Ishikawa (cell line): ENCODE measurements around the gene SLC35A2.

Experiments used
- CEBPB ChIP-seq: IDR thresholded peaks from 2 replicates; pipeline ENCODE4 v1.6.1; 2012
- CREB1 ChIP-seq: IDR thresholded peaks from 2 replicates; pipeline ENCODE4 v1.6.1; 2012; ENCODE audit warnings: low read depth
- EGR1 ChIP-seq: IDR thresholded peaks from 2 replicates; pipeline ENCODE4 v1.6.1; 2012
- EP300 ChIP-seq: IDR thresholded peaks from 2 replicates; pipeline ENCODE4 v1.6.1; 2012; ENCODE audit warnings: borderline replicate concordance
- FOXM1 ChIP-seq: IDR thresholded peaks from 2 replicates; pipeline ENCODE4 v1.6.1; 2012; ENCODE audit warnings: low read depth, borderline replicate concordance
- NFIC ChIP-seq: IDR thresholded peaks from 2 replicates; pipeline ENCODE4 v1.6.1; 2012
- RAD21 ChIP-seq: IDR thresholded peaks from 2 replicates; pipeline ENCODE4 v1.6.1; 2012; ENCODE audit warnings: low read depth
- TAF1 ChIP-seq: IDR thresholded peaks from 2 replicates; pipeline ENCODE4 v1.6.1; 2012; ENCODE audit warnings: low read depth, mild to moderate bottlenecking
- TCF12 ChIP-seq: IDR thresholded peaks from 2 replicates; pipeline ENCODE4 v1.6.1; 2012; ENCODE audit warnings: low read depth
- TEAD4 ChIP-seq: IDR thresholded peaks from 2 replicates; pipeline ENCODE4 v1.6.1; 2012
- YY1 ChIP-seq: IDR thresholded peaks from 2 replicates; pipeline ENCODE4 v1.6.1; 2012; ENCODE audit warnings: low read depth
- ZBTB7A ChIP-seq: IDR thresholded peaks from 2 replicates; pipeline ENCODE4 v1.6.1; 2012; ENCODE audit warnings: low read depth
- TF ChIP-seq, protein P1 (sequence below): IDR thresholded peaks from 2 replicates; pipeline ENCODE4 v1.6.1; 2012
- TF ChIP-seq, protein P2 (sequence below): IDR thresholded peaks from 2 replicates; pipeline ENCODE4 v1.6.1; 2012; ENCODE audit warnings: low read depth, mild to moderate bottlenecking
- TF ChIP-seq, protein P3 (sequence below): IDR thresholded peaks from 2 replicates; pipeline ENCODE4 v1.6.1; 2012

Gene SLC35A2

DNA sequence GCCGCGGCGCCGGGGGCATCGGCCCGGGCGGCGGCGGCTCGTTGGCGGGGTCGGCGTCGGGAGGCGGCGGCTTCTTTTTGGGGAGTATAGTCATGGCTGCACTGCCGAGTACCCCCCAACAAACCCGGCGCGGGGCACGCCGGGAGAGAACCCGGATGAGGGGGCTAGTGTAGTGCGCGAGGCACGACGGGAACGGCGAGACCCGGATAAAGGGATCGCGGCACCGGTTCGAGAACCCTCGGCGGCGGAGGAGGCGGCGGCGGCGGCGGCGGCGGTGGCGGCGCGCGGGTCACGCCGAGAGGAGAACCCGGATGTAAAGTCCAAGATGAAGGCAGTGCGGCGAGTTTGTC, 46.0 kb upstream of the SLC35A2 start, which contains the start of gene OTUD5:
Gene OTUD5, minus strand, starts transcription at position 131 of the 350 bp plus-strand sequence. Its CDS starts 37 bp downstream, at position 94.
- TF ChIP-seq TEAD4 (no peak), RAD21 (no peak), YY1 (peak; percentile 48; the same call in 1 of the 2 replicates), EGR1 (no peak)
- TF ChIP-seq, protein P1, sequence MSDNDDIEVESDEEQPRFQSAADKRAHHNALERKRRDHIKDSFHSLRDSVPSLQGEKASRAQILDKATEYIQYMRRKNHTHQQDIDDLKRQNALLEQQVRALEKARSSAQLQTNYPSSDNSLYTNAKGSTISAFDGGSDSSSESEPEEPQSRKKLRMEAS: no peak
- TF ChIP-seq, protein P2, sequence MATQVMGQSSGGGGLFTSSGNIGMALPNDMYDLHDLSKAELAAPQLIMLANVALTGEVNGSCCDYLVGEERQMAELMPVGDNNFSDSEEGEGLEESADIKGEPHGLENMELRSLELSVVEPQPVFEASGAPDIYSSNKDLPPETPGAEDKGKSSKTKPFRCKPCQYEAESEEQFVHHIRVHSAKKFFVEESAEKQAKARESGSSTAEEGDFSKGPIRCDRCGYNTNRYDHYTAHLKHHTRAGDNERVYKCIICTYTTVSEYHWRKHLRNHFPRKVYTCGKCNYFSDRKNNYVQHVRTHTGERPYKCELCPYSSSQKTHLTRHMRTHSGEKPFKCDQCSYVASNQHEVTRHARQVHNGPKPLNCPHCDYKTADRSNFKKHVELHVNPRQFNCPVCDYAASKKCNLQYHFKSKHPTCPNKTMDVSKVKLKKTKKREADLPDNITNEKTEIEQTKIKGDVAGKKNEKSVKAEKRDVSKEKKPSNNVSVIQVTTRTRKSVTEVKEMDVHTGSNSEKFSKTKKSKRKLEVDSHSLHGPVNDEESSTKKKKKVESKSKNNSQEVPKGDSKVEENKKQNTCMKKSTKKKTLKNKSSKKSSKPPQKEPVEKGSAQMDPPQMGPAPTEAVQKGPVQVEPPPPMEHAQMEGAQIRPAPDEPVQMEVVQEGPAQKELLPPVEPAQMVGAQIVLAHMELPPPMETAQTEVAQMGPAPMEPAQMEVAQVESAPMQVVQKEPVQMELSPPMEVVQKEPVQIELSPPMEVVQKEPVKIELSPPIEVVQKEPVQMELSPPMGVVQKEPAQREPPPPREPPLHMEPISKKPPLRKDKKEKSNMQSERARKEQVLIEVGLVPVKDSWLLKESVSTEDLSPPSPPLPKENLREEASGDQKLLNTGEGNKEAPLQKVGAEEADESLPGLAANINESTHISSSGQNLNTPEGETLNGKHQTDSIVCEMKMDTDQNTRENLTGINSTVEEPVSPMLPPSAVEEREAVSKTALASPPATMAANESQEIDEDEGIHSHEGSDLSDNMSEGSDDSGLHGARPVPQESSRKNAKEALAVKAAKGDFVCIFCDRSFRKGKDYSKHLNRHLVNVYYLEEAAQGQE: no peak

DNA sequence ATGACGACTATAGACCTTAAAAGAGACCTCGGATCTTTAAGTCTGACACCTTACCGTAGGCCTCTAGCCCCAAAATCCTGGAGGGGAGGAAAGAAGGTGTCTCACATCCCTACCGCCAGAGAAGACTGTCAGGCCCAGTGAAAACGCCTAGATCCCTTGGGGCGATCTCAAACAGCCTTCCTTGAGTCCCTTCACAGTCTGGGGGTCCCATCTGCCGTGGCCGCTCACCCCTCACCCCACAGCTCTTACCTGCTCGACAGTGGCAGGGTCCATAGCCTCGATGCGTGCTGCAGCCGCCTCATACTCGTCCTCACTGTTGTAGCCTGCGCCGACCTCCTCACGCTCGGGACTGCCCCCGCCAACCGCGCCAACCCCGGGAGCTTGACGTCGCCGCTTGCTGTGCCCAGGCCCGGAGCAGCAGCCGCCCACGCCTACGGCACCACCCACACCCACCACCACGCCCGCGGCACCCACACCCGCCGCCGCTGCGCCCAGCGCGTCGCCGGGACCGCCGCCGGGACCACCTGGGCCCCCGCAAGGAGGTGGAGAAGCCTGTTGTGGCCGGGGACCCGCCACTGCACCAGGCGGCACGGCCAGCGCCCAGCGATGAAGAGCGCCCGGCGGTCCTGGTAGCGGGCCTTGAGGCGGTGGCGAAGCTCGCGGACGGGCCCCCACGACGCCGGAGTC, 45.4 kb upstream of the SLC35A2 start:
- TF ChIP-seq, protein P1: peak; percentile 15; the same call in 1 of the 2 replicates
- TF ChIP-seq CREB1: no peak
- peak; percentile 62 for TF ChIP-seq EGR1

DNA sequence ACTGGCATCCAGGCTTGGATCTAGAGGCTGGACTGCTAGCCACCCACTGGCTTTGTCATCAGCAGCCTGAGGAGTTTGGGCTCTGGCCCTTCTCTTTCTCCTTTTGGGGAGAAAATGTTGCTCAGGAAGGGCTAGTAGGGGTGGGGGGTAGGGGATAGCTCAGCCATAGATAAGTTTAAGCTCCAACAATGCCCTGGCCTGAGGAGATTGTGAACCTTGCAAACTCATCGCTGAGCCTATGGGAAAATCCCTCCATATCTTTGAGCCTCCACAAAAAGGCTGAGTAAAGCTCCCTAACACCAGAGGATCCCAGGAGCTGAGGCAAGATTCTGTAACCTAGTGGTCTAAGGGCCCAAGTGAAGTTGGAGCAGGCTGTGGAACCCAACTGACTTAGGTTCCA, 37.1 kb upstream of the SLC35A2 start:
- TF ChIP-seq EP300 (no peak), TAF1 (no peak), CEBPB (no peak), TCF12 (no peak), RAD21 (no peak), ZBTB7A (no peak), YY1 (no peak), CREB1 (no peak), TEAD4 (no peak), EGR1 (no peak), NFIC (no peak), FOXM1 (no peak)
- TF ChIP-seq, protein P2: no peak
- TF ChIP-seq, protein P1: no peak
- TF ChIP-seq, protein P3, sequence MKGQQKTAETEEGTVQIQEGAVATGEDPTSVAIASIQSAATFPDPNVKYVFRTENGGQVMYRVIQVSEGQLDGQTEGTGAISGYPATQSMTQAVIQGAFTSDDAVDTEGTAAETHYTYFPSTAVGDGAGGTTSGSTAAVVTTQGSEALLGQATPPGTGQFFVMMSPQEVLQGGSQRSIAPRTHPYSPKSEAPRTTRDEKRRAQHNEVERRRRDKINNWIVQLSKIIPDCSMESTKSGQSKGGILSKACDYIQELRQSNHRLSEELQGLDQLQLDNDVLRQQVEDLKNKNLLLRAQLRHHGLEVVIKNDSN: no peak

DNA sequence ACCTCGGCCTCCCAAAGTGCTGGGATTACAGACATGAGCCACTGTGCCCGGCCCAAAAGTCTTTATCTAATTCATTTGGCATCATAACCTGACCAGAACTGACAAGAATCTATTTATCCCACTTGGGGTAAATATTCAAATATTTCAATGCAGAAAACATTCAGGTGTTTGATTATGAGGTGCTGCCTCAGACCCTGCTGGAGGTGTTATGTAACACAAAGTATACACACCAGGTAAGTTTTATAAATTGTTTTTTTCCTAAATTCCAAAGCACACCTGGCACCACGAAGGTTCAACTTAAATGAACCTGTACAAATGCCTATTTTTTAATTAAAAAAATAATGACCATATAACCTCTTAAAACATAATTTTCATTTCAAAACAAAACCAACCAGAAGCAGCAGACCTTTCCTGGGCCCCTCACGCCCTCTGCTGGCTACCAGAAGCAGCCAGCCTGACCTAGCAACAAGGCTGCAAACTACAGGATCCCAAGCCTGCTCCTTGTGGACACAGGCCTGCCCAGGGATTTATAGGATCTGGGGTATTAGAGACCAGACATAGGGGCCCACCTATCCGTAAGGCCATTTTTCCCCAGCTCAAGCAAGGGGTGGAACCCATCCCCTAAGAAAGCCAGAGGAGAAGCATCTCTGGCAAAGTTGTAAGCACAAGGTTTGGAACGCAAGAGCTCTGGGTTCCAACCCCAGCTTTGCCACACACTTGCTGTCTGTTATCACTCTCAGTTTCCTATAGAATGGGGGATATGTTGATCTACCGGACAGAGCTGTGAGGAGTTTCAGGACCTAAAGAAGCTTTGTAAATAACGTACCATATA, 34.3 kb upstream of the SLC35A2 start:
- TF ChIP-seq TCF12 (no peak), RAD21 (peak; percentile 49; the same call in 1 of the 2 replicates)

DNA sequence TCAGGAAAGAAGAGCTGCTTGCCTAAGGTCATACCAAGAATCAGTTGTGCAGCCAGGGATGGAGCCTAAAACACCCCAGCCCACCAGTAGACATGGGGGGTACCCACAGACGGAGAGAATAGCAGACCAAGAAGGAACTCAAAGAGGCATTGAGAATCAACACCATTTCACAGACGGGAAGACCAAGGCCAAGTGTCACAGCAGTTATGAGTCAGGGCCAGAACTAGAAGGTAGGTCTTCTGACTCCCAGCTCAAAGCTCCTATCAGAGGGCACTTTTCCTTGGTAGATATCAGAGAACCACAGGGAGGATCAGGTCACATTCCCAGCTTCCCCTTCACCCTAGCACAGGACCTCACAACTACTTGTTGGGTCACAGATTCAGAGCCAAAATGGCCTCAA, 31.4 kb upstream of the SLC35A2 start:
- TF ChIP-seq RAD21: no peak
- TF ChIP-seq CEBPB: no peak
- no peak for TF ChIP-seq NFIC
- no peak for TF ChIP-seq FOXM1
- TF ChIP-seq ZBTB7A: no peak
- no peak for TF ChIP-seq TAF1
- TF ChIP-seq YY1: no peak
- no peak for TF ChIP-seq CREB1
- TF ChIP-seq TEAD4: no peak
- TF ChIP-seq, protein P1: no peak

DNA sequence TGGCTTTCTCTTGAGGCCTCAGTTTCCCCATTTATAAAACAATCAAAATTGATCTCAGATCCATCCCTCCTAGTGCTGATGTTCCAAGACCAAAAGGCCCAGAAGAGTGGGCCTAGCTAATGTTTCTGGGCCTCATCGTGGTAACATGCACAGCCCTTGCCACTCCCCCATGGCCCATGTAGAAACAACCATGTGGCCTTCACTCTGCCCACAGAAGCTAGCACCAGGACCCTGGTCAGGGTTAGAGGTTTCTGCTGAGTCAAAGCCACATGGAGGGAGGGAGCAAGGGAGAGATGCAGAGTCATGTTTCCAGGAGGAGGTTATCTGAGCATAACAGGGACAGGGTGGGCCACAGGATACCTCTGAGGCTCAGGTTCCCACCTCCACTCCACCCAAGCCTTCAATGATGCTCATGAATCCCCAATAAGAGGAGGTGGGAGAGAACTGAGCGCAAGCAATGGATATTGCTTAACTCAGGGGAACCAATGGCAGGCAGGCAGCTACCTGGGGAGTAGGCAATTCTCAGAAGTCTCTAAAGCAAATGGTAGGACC, 29.0 kb upstream of the SLC35A2 start:
- TF ChIP-seq, protein P1: no peak
- TF ChIP-seq EGR1: no peak
- TF ChIP-seq EP300: no peak
- TF ChIP-seq YY1: no peak
- no peak for TF ChIP-seq FOXM1
- no peak for TF ChIP-seq TEAD4
- TF ChIP-seq, protein P3: no peak
- no peak for TF ChIP-seq RAD21
- TF ChIP-seq, protein P2: no peak
- TF ChIP-seq ZBTB7A: no peak
- no peak for TF ChIP-seq CREB1
